Prostate gland (tissue), 2 donors: Measurements from ENCODE around the gene CHCHD4. TPM values are rescaled to one million over a fixed set of nuclear protein-coding genes. Genes with fewer than 3 reads are reported as not detected.

ENCODE experiments used
- DNase-seq: peaks from one replicate; pipeline ENCODE4 v3.0.0-alpha.2; 2019; ENCODE audit warnings: low spot score
- H3K27ac ChIP-seq, 2 donors: fragments of 200-600 bp; sonication (generic); 2 replicates each; pipeline ENCODE4 v1.5.1; 2017 to 2019
- H3K27me3 ChIP-seq: fragments of 200-600 bp; sonication (generic); replicated peaks from 2 replicates; pipeline ENCODE4 v1.5.1; 2019; ENCODE audit not compliant: insufficient read depth
- H3K36me3 ChIP-seq, 2 donors: fragments of 200-600 bp; sonication (generic); 1 replicate in 1 of 2; 2 replicates in 1 of 2; pipeline versions ENCODE4 v1.5.1 to v1.8.1; 2017 to 2019
- H3K4me1 ChIP-seq: fragments of 200-600 bp; sonication (generic); replicated peaks from 2 replicates; pipeline ENCODE4 v1.5.1; 2019
- H3K4me3 ChIP-seq, 2 donors: fragments of 200-600 bp; sonication (generic); 2 replicates each; pipeline ENCODE4 v1.5.1; 2017 to 2019
- H3K9me3 ChIP-seq: fragments of 200-600 bp; sonication (generic); 2 replicates; pipeline ENCODE4 v1.5.1; 2017
- CTCF ChIP-seq, 4 experiments: fragments of 200-600 bp in 2 of 4; fragments of 450-650 bp in 2 of 4; sonication (generic) in 2 of 4; IDR thresholded peaks; 1 replicate in 3 of 4; 2 replicates in 1 of 4; pipeline ENCODE4 v1.5.1; 2016 to 2019; ENCODE audit warnings: antibody characterized with exemption in 4 of 4, mild to moderate bottlenecking in 2 of 4, moderate library complexity in 2 of 4
- POLR2A ChIP-seq: fragments of 450-650 bp; IDR thresholded peaks from one replicate; pipeline ENCODE4 v1.6.1; 2016; ENCODE audit warnings: antibody characterized with exemption, mild to moderate bottlenecking
- POLR2AphosphoS5 ChIP-seq: sonication (generic); formaldehyde crosslinking; IDR thresholded peaks from one replicate; pipeline ENCODE4 v1.6.1; 2017; ENCODE audit warnings: antibody characterized with exemption
- WGBS: methylation state at CpG from one replicate; pipeline ENCODE4 v1.1.5; 2018; 5-methylcytosine and 5-hydroxymethylcytosine counted together
- intact Hi-C: fragments of 100-400 bp; cut with DNase I; formaldehyde crosslinking; loops from one replicate; pipeline ENCODE4 v1.14.2; 2022
- total RNA-seq, 2 donors: library from RNA; depleted of rRNA; stranded (reverse); fragments of >200 nt; gene quantifications; one replicate each; pipeline ENCODE4 v1.1.0, GENCODE V29; 2016

Gene CHCHD4
- total RNA-seq, 2 donors from 2014 or later = 12.1 to 14.8 TPM

GRCh38 chr3:14150491-14151230 lies 26.0 kb upstream of the CHCHD4 start:
- no peak for TF ChIP-seq CTCF (IDR thresholded peaks at IDR 0.05)
- no peak for TF ChIP-seq POLR2A
- TF ChIP-seq POLR2AphosphoS5 = no peak
- DNase-seq = no peak

GRCh38 chr3:14150078-14150477 lies 25.4 kb upstream of the CHCHD4 start:
- Histone ChIP-seq H3K4me3 (no peak overlapping the region), H3K27ac (no peak overlapping the region), H3K9me3 (no peaks in the 10 kb centered on the region), H3K36me3 (peaks cover 0 to 6% of the 10 kb centered on the region in 2 donors), H3K27me3 (no peaks in the 10 kb centered on the region), H3K4me1 (no peaks in the 10 kb centered on the region)
- DNase-seq = no peak
- intact Hi-C loops = no loop called here
- no peak for TF ChIP-seq POLR2A
- TF ChIP-seq CTCF (IDR thresholded peaks at IDR 0.05) = no peak
- no peak for TF ChIP-seq POLR2AphosphoS5
- 94% methylated on average over 9 of the region's 9 CpGs for WGBS

More at GRCh38 chr3:14150491-14151230, 26.0 kb upstream of the CHCHD4 start:
- Histone ChIP-seq H3K27me3 (no peaks in the 10 kb centered on the region), H3K4me3 (no peak overlapping the region), H3K27ac (no peak overlapping the region), H3K4me1 (no peaks in the 10 kb centered on the region), H3K9me3 (no peaks in the 10 kb centered on the region), H3K36me3 (peaks cover 0 to 6% of the 10 kb centered on the region in 2 donors)
- WGBS = 93% methylated on average over 9 of the region's 9 CpGs
- intact Hi-C loops = no loop called here

- no peaks in the 10 kb centered on the region for H3K4me1 ChIP-seq
- no peak overlapping the region for H3K4me3 ChIP-seq
- TF ChIP-seq POLR2AphosphoS5 (no peak), CTCF (IDR thresholded peaks at IDR 0.05) (no peak), POLR2A (no peak)
- no peak for DNase-seq
- 84% methylated on average over 28 of the region's 28 CpGs for WGBS
- H3K27ac ChIP-seq = no peak overlapping the region
- H3K9me3 ChIP-seq = no peaks in the 10 kb centered on the region
- intact Hi-C loops = no loop called here
- no peaks in the 10 kb centered on the region for H3K27me3 ChIP-seq
- H3K36me3 ChIP-seq = no peaks in the 10 kb centered on the region
These were observed 23.6 kb upstream of the CHCHD4 start for GRCh38 chr3:14148041-14148985.

- WGBS = 87% methylated on average over 12 of the region's 12 CpGs
- TF ChIP-seq POLR2A (no peak), CTCF (IDR thresholded peaks at IDR 0.05) (no peak), POLR2AphosphoS5 (no peak)
- H3K9me3 ChIP-seq = no peaks in the 10 kb centered on the region
- DNase-seq = no peak
- no peaks in the 10 kb centered on the region for H3K27me3 ChIP-seq
- no peaks in the 10 kb centered on the region for H3K36me3 ChIP-seq
- intact Hi-C loops = no loop called here
- no peaks in the 10 kb centered on the region for H3K4me1 ChIP-seq
- no peak overlapping the region for H3K4me3 ChIP-seq
- H3K27ac ChIP-seq = no peak overlapping the region
These were observed 22.9 kb upstream of the CHCHD4 start for GRCh38 chr3:14147617-14148016.
